Stimulated activated CD4-positive, alpha-beta T cell treated with anti-CD3 and anti-CD28 coated beads, Interleukin-12 subunit alpha, Interleukin-12 subunit beta, amount 100 ng/mL, for 4 hours (primary cell): ENCODE results near the gene GPATCH2L.

ENCODE experiments used
- DNase-seq: peaks from one replicate; pipeline ENCODE4 v3.0.0-alpha.2; 2020

Gene GPATCH2L

DNA sequence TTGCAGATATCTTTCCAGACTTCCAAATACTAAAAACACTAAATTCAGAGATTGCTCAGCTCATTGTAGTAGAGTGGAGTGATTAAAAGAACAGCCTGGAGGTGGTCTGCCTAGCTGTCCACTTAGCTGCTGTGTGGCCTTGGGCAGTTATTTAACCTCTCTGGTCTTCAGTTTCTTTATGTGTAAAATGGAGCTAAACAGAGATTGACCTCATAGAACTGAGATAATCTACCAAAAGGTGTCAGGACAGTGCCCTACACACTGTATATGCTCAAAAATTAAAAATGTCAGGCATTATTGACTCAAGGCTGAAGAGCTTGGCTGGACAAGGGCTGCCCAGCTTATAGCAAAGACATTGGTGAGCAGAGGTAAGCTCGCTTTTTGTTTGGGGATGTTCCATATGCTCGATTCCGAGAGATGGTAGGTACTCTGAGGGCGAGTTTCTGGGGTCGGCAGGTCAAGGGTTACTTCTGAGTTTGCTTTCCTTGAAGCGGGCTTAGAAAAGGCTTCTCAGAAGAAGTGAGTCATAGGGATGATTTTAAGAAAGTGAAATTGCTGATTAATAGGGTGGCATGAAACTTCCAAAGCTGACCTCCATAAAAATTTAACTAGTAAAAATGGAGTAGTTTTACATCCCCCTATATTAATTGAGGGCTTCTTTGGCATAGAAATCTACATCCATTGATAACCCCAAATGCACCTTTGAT, 107.5 kb downstream of the GPATCH2L start:
- no peak for DNase-seq

DNA sequence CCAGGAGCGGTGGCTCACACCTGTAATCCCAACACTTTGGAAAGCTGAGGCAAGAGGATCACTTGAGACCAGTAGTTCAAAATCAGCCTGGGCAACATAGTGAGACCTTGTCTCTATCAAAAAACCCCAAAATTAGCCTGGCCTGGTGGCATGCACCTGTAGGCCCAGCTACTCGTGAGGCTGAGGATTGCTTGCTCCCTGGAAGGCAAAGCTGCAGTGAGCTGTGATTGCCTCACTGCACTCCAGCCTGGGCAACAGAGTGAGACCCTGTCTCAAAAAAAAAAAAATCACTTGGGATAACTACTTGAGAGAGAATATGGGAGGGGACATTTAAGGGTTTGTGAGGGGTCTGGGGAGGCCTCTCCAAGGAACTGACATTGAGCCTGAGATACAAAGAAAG, 109.0 kb downstream of the GPATCH2L start:
- no peak for DNase-seq

DNA sequence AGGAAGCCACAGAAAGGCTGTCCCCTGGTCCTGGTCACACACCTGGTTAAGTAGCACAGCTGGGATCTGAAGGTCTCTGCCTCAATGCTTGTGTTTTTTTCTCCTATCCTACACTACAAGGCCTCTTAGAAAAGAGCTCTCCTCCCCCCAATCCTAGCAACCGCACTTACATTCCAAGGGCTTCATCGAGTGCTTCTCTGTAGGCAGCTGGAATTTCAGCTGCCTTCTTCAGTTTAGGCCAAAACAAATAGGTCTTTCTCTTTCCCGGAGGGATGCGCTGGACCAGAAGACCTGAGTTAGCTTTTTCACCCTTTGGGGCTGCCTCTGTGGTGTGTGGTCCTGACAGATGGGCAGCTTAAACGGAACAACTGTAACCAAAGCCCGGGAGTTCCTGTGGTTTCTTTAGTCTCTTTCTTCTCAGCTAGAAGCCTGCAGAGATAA, 109.7 kb downstream of the GPATCH2L start:
- DNase-seq = no peak

DNA sequence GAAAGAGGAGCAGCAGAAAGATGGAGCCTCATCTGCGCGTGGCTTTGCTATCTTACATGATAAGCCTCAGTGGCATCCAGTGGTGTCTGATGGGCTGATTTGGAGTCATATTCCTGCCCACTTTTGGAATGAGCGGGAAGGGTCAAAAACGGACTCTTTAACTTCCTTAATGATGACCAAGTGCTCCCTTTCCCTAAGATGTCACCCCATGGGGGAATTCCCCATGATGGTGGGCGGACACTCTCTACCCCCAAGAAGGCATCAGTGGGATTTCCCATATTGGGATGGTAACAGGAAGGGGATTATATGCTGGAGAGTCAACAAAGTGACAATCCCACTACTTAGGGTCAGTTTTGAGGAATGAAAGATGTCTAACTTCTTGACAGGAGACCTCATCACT, 110.9 kb downstream of the GPATCH2L start:
- DNase-seq = no peak
